C4-2B (cell line): Measurements from ENCODE around the gene DTHD1.

Experiments
- ZFX ChIP-seq: fragments of 450-650 bp; IDR thresholded peaks from 2 replicates; pipeline ENCODE4 v1.6.1; 2017
- TF ChIP-seq, protein P1 (sequence below): fragments of 450-650 bp; conservative IDR thresholded peaks from 2 replicates; pipeline ENCODE4 v1.5.1; 2017; ENCODE audit warnings: mild to moderate bottlenecking

- TF ChIP-seq, protein P1, sequence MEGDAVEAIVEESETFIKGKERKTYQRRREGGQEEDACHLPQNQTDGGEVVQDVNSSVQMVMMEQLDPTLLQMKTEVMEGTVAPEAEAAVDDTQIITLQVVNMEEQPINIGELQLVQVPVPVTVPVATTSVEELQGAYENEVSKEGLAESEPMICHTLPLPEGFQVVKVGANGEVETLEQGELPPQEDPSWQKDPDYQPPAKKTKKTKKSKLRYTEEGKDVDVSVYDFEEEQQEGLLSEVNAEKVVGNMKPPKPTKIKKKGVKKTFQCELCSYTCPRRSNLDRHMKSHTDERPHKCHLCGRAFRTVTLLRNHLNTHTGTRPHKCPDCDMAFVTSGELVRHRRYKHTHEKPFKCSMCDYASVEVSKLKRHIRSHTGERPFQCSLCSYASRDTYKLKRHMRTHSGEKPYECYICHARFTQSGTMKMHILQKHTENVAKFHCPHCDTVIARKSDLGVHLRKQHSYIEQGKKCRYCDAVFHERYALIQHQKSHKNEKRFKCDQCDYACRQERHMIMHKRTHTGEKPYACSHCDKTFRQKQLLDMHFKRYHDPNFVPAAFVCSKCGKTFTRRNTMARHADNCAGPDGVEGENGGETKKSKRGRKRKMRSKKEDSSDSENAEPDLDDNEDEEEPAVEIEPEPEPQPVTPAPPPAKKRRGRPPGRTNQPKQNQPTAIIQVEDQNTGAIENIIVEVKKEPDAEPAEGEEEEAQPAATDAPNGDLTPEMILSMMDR, result no peak
- TF ChIP-seq ZFX, result no peak
Measured at GRCh38 chr4:36282503-36283030, 1.2 kb downstream of the DTHD1 start.
